ENCODE results near the gene RGS6.

DNA sequence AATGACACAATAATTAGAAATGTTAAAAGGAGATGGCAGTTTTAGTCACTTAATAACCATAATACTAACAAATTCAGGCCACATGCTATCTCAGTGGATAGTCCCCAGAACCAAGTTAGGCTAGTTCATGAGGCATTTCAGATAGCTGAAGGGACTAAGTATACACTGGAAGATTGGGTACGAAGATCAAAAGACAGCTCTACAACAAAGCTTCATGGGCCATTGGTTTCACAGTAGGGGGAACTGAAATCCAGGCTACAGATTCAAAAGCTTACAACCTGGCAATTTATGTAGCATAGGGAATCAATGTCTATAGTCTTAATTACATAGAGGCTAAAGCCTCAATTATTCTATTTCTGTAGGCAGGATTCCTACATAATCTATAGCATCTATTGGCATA, 343.0 kb downstream of the RGS6 start:
- TF ChIP-seq EZH2 (IDR thresholded peaks at IDR 0.05; ENCODE audit: low read length, unreplicated experiment) (no peak), EZH2phosphoT487 (IDR thresholded peaks at IDR 0.05; ENCODE audit: borderline replicate concordance, low read length) (no peak)
- TF ChIP-seq, protein P1, sequence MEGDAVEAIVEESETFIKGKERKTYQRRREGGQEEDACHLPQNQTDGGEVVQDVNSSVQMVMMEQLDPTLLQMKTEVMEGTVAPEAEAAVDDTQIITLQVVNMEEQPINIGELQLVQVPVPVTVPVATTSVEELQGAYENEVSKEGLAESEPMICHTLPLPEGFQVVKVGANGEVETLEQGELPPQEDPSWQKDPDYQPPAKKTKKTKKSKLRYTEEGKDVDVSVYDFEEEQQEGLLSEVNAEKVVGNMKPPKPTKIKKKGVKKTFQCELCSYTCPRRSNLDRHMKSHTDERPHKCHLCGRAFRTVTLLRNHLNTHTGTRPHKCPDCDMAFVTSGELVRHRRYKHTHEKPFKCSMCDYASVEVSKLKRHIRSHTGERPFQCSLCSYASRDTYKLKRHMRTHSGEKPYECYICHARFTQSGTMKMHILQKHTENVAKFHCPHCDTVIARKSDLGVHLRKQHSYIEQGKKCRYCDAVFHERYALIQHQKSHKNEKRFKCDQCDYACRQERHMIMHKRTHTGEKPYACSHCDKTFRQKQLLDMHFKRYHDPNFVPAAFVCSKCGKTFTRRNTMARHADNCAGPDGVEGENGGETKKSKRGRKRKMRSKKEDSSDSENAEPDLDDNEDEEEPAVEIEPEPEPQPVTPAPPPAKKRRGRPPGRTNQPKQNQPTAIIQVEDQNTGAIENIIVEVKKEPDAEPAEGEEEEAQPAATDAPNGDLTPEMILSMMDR (conservative IDR thresholded peaks at IDR 0.05; ENCODE audit: low read depth, low read length): no peak
